PC-9 (cell line): ENCODE measurements around the gene FOXJ3.

Experiments
- EZH2 ChIP-seq: fragments of 200-600 bp; sonication (generic); IDR thresholded peaks from 2 replicates; pipeline ENCODE4 v1.8.0; 2017; ENCODE audit warnings: antibody characterized with exemption, low read depth
- TF ChIP-seq, protein P1 (sequence below): fragments of 200-600 bp; sonication (generic); conservative IDR thresholded peaks from 2 replicates; pipeline ENCODE4 v1.6.1; 2017; ENCODE audit warnings: mixed run types, antibody characterized with exemption, mild to moderate bottlenecking, moderate library complexity

DNA sequence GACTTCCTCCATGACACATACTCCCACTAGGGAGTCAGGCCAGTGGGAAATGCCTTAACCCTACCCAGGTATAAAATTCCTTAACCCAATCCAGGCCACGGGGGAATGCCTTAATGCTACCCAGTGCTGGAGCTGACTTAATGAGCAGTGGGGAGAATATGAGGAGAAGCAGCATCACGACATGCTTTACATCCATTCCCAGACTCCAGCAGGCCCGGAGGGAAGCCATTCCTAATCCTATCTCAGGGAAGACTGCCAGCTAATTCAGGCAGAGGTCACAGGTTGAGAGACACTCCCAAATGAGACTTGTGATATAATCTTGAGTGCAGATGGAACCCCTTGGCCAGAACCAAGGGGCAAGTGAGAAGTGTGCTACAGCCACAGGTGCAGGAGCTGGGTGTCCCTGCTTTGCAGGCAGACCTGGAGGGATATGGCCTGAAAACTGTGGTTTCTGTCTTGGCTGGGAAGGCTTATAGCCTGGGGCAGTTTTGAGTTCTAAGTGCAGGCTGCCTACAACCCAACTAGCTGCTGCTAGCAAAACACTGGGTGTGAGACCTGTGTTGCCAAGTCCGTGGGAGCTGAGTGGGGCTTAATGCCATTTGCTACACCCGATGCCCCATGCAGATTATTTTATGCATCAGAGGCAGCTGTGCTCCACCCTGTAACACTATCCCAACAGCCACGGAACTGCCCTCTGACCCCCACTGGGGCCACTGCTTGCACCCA, 125.3 kb downstream of the FOXJ3 start:
- TF ChIP-seq, protein P1, sequence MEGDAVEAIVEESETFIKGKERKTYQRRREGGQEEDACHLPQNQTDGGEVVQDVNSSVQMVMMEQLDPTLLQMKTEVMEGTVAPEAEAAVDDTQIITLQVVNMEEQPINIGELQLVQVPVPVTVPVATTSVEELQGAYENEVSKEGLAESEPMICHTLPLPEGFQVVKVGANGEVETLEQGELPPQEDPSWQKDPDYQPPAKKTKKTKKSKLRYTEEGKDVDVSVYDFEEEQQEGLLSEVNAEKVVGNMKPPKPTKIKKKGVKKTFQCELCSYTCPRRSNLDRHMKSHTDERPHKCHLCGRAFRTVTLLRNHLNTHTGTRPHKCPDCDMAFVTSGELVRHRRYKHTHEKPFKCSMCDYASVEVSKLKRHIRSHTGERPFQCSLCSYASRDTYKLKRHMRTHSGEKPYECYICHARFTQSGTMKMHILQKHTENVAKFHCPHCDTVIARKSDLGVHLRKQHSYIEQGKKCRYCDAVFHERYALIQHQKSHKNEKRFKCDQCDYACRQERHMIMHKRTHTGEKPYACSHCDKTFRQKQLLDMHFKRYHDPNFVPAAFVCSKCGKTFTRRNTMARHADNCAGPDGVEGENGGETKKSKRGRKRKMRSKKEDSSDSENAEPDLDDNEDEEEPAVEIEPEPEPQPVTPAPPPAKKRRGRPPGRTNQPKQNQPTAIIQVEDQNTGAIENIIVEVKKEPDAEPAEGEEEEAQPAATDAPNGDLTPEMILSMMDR: no peak
- no peak for TF ChIP-seq EZH2
